Gastroesophageal sphincter (tissue), 4 donors: ENCODE data around the gene OTUD1. TPM values are rescaled to one million over a fixed set of nuclear protein-coding genes. Genes with fewer than 3 reads are reported as not detected.

Experiments
- ATAC-seq: fragments of 150-250 bp; one replicate; pipeline ENCODE4 v1.9.1; 2016; ENCODE audit warnings: mild to moderate bottlenecking, moderate library complexity
- H3K27ac ChIP-seq, 4 donors: fragments of 200-600 bp; sonication (generic) in 3 of 4; 1 replicate in 3 of 4; 2 replicates in 1 of 4; pipeline ENCODE4 v1.5.1; 2016 to 2019
- H3K27me3 ChIP-seq: fragments of 200-600 bp; sonication (generic); one replicate; pipeline ENCODE4 v1.5.1; 2019
- H3K36me3 ChIP-seq, 2 donors: fragments of 200-600 bp; sonication (generic); one replicate each; pipeline ENCODE4 v1.5.1; 2019; ENCODE audit warnings: control low read depth in 1 of 2
- H3K4me1 ChIP-seq, 3 donors: fragments of 200-600 bp; sonication (generic); 1 replicate in 2 of 3; 2 replicates in 1 of 3; pipeline ENCODE4 v1.5.1; 2016 to 2019; ENCODE audit warnings: control low read depth in 2 of 3
- H3K4me3 ChIP-seq, 2 donors: fragments of 200-600 bp; sonication (generic); one replicate each; pipeline ENCODE4 v1.5.1; 2019; ENCODE audit warnings: mild to moderate bottlenecking in 1 of 2, moderate library complexity in 1 of 2
- H3K9me3 ChIP-seq, 3 donors: fragments of 200-600 bp; sonication (generic); one replicate each; pipeline ENCODE4 v1.5.1; 2017 to 2019; ENCODE audit warnings: control low read depth in 2 of 3
- CTCF ChIP-seq, 4 experiments: fragments of 200-600 bp in 2 of 4; fragments of 450-650 bp in 2 of 4; sonication (generic) in 1 of 4; IDR thresholded peaks; one replicate each; pipeline ENCODE4 v1.5.1; 2017 to 2019; ENCODE audit warnings: antibody characterized with exemption in 4 of 4, mild to moderate bottlenecking in 2 of 4, moderate library complexity in 2 of 4
- EP300 ChIP-seq: sonication (generic); formaldehyde crosslinking; IDR thresholded peaks from one replicate; pipeline ENCODE4 v1.6.1; 2017; ENCODE audit warnings: antibody characterized with exemption, mild to moderate bottlenecking
- POLR2A ChIP-seq, 2 donors: fragments of 450-650 bp; IDR thresholded peaks; one replicate each; pipeline ENCODE4 v1.6.1; 2017; ENCODE audit warnings: antibody characterized with exemption in 2 of 2, mild to moderate bottlenecking in 2 of 2, moderate library complexity in 1 of 2
- POLR2AphosphoS5 ChIP-seq: sonication (generic); formaldehyde crosslinking; IDR thresholded peaks from one replicate; pipeline ENCODE4 v1.6.1; 2017; ENCODE audit warnings: antibody characterized with exemption
- WGBS, 2 donors: methylation state at CpG; one replicate each; pipeline ENCODE4 v1.1.5; 2018; ENCODE audit warnings: low coverage in 1 of 2; 5-methylcytosine and 5-hydroxymethylcytosine counted together
- total RNA-seq, 4 donors: library from RNA; depleted of rRNA; stranded (reverse); fragments of >200 nt; gene quantifications; one replicate each; pipeline ENCODE4 v1.1.0, GENCODE V29; 2016

OTUD1 gene
- total RNA-seq, 4 donors from 2014 or later = 11.5 to 19.8 (median 12.3) TPM

- no peak for ATAC-seq
These were observed 25.2 kb upstream of the OTUD1 start for GRCh38 chr10:23413629-23414089.

GRCh38 chr10:23414658-23415057 lies 24.2 kb upstream of the OTUD1 start:
- 67 to 81% methylated on average over 2 of the region's 2 CpGs for WGBS, 2 donors
- ATAC-seq = no peak
- Histone ChIP-seq H3K9me3 (no peaks in the 10 kb centered on the region), H3K27me3 (no peaks in the 10 kb centered on the region), H3K4me3 (no peak overlapping the region), H3K36me3 (no peaks in the 10 kb centered on the region), H3K4me1 (no peaks in the 10 kb centered on the region), H3K27ac (no peak overlapping the region)
- TF ChIP-seq POLR2AphosphoS5 (no peak), POLR2A (IDR thresholded peaks at IDR 0.05) (no peak), EP300 (no peak), CTCF (IDR thresholded peaks at IDR 0.05) (no peak)

More at GRCh38 chr10:23413629-23414089, 25.2 kb upstream of the OTUD1 start:
- Histone ChIP-seq H3K4me3 (no peak overlapping the region), H3K27me3 (no peaks in the 10 kb centered on the region), H3K9me3 (no peaks in the 10 kb centered on the region), H3K4me1 (no peaks in the 10 kb centered on the region), H3K36me3 (no peaks in the 10 kb centered on the region), H3K27ac (no peak overlapping the region)
- WGBS, 2 donors = 70 to 76% methylated on average over 3 to 5 of the region's 5 CpGs
- TF ChIP-seq CTCF (IDR thresholded peaks at IDR 0.05) (no peak), POLR2AphosphoS5 (no peak), EP300 (no peak)

- no peaks in the 10 kb centered on the region for H3K36me3 ChIP-seq
- no peak overlapping the region for H3K4me3 ChIP-seq
- no peaks in the 10 kb centered on the region for H3K27me3 ChIP-seq
- H3K9me3 ChIP-seq = no peaks in the 10 kb centered on the region
- 63 to 88% methylated on average over 1 of the region's 1 CpG for WGBS, 2 donors
- no peak overlapping the region for H3K27ac ChIP-seq
- H3K4me1 ChIP-seq = no peaks in the 10 kb centered on the region
- ATAC-seq = no peak
- TF ChIP-seq POLR2AphosphoS5 (no peak), POLR2A (IDR thresholded peaks at IDR 0.05) (no peak)
These were observed 21.6 kb upstream of the OTUD1 start for GRCh38 chr10:23417254-23417653.

- no peaks in the 10 kb centered on the region for H3K4me1 ChIP-seq
- H3K9me3 ChIP-seq = no peaks in the 10 kb centered on the region
- no peak for ATAC-seq
- H3K4me3 ChIP-seq = no peak overlapping the region
- no peak for TF ChIP-seq POLR2AphosphoS5
- TF ChIP-seq POLR2A (IDR thresholded peaks at IDR 0.05) = no peak
- no peak for TF ChIP-seq CTCF (IDR thresholded peaks at IDR 0.05)
- no peak for TF ChIP-seq EP300
- 78 to 91% methylated on average over 2 of the region's 3 CpGs for WGBS, 2 donors
- no peaks in the 10 kb centered on the region for H3K27me3 ChIP-seq
- H3K36me3 ChIP-seq = no peaks in the 10 kb centered on the region
- no peak overlapping the region for H3K27ac ChIP-seq
These were observed 20.7 kb upstream of the OTUD1 start for GRCh38 chr10:23418051-23418681.

GRCh38 chr10:23419201-23419600 lies 19.7 kb upstream of the OTUD1 start:
- TF ChIP-seq EP300 = no peak
- no peak for TF ChIP-seq CTCF (IDR thresholded peaks at IDR 0.05)
- TF ChIP-seq POLR2A (IDR thresholded peaks at IDR 0.05) = no peak
- no peak for TF ChIP-seq POLR2AphosphoS5
- Histone ChIP-seq H3K9me3 (no peaks in the 10 kb centered on the region), H3K4me1 (no peaks in the 10 kb centered on the region), H3K27ac (no peak overlapping the region), H3K4me3 (no peak overlapping the region), H3K27me3 (no peaks in the 10 kb centered on the region), H3K36me3 (no peaks in the 10 kb centered on the region)
- no peak for ATAC-seq
- WGBS, 2 donors = 58 to 60% methylated on average over 2 to 5 of the region's 5 CpGs
